Measurements from ENCODE around the gene GPR162. TPM values are rescaled to one million over a fixed set of nuclear protein-coding genes. Genes with fewer than 3 reads are reported as not detected.

The GPR162 gene
- total and polyA plus RNA-seq, 2 of the 4 experiments (the other 2 are of a cell fraction) = 2.9 to 6.0 TPM

DNA sequence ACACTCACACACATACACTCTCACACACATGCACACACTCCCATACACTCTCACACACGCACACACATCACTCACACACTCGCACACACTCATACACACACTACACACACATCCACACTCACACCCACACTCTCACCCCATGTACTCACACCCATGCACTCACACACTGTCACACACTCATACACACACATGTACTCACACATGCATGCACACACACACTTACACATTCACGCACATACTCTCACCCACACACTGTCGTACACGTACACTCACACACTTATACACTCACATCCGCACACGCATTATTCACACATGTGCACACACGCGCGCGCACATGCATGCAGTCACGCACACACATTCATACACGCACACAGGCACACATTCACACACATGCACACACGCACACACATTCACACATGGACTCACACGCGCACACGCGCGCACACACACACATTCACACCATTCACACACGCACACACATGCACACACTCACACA lies 3.9 kb upstream of the GPR162 start:
- Histone ChIP-seq H3K79me1 (ENCODE audit: low read depth in 1 of 2, low read length in 2 of 2) (peaks cover 0 to 3% of the 10 kb centered on the region in 2 experiments; a peak in 1 of 4 replicates), H2AFZ (replicated peaks; ENCODE audit: low read length, poor library complexity) (no peak overlapping the region), H4K5ac (ENCODE audit: low read depth, low read length) (no peak overlapping the region), H2BK120ac (ENCODE audit: low read depth, low read length) (no peak overlapping the region), H3K18ac (ENCODE audit: low read depth, low read length) (no peak overlapping the region), H3K36me3 (ENCODE audit: control insufficient read depth, insufficient read depth, low read length) (peaks cover 3% of the 10 kb centered on the region), H3K14ac (replicated peaks; ENCODE audit: low read depth, low read length) (no peak overlapping the region), H3K4ac (ENCODE audit: low read depth, low read length) (no peak overlapping the region), H2AK9ac (replicated peaks; ENCODE audit: low read depth, low read length, poor library complexity) (peak overlapping the region; percentile 21), H3K4me1 (ENCODE audit: control insufficient read depth, insufficient read depth, low read length) (peaks cover 10% of the 10 kb centered on the region; the same call in 1 of the 2 replicates), H3K9me1 (ENCODE audit: insufficient read depth, low read length) (peaks cover 4% of the 10 kb centered on the region; the same call in 1 of the 2 replicates), H3K9ac (ENCODE audit: low read depth, low read length) (no peak overlapping the region), H2BK15ac (ENCODE audit: low read depth, low read length) (no peak overlapping the region), H3K4me3 (ENCODE audit: insufficient read depth, low read depth, low read length) (no peak overlapping the region), H4K8ac (ENCODE audit: low read depth in 2 of 2, low read length in 2 of 2) (no peak overlapping the region), H2BK20ac (ENCODE audit: low read depth, low read length) (no peak overlapping the region), H4K91ac (ENCODE audit: insufficient read depth, low read depth, low read length) (no peak overlapping the region), H2BK5ac (ENCODE audit: low read depth, low read length, poor library complexity, severe bottlenecking) (peak overlapping the region; percentile 64), H3K56ac (ENCODE audit: extremely low read depth, insufficient read depth, low read length) (no peak overlapping the region), H2AK5ac (ENCODE audit: low read depth, low read length) (no peak overlapping the region; the same call in 1 of the 2 replicates), H4K20me1 (ENCODE audit: insufficient read depth, low read length) (no peaks in the 10 kb centered on the region), H3K9me3 (ENCODE audit: control insufficient read depth, insufficient read depth, low read length) (no peaks in the 10 kb centered on the region), H3K4me2 (ENCODE audit: low read depth, low read length) (no peak overlapping the region), H3K27ac (ENCODE audit: insufficient read depth, low read length) (no peak overlapping the region), H3K27me3 (ENCODE audit: control insufficient read depth, insufficient read depth, low read length) (peaks cover 4% of the 10 kb centered on the region; the same call in 1 of the 2 replicates), H3K23ac (ENCODE audit: low read depth, low read length) (no peak overlapping the region)
- TF ChIP-seq MAZ (IDR thresholded peaks at IDR 0.05; ENCODE audit: borderline replicate concordance, low read depth, low read length) (no peak), NFE2L2 (IDR thresholded peaks at IDR 0.05; ENCODE audit: low read depth, low read length) (no peak), RFX5 (IDR thresholded peaks at IDR 0.05; ENCODE audit: low read depth, low read length) (no peak), CEBPB (IDR thresholded peaks at IDR 0.05; ENCODE audit: low read depth, low read length) (no peak), BHLHE40 (IDR thresholded peaks at IDR 0.05; ENCODE audit: low read depth, low read length) (no peak), MAFK (IDR thresholded peaks at IDR 0.05; ENCODE audit: low read depth, low read length) (no peak), SMC3 (IDR thresholded peaks at IDR 0.05; ENCODE audit: low read depth, low read length) (no peak), MXI1 (IDR thresholded peaks at IDR 0.05; ENCODE audit: borderline replicate concordance, low read depth, low read length) (no peak), CHD1 (IDR thresholded peaks at IDR 0.05; ENCODE audit: low read depth, low read length) (no peak), FOS (IDR thresholded peaks at IDR 0.05; ENCODE audit: low read depth, low read length) (no peak), RAD21 (IDR thresholded peaks at IDR 0.05; ENCODE audit: low read length) (no peak), POLR2A (IDR thresholded peaks at IDR 0.05; ENCODE audit: low read depth, low read length) (no peak), RCOR1 (IDR thresholded peaks at IDR 0.05; ENCODE audit: insufficient replicate concordance, low read length) (no peak)
- TF ChIP-seq, protein P1, sequence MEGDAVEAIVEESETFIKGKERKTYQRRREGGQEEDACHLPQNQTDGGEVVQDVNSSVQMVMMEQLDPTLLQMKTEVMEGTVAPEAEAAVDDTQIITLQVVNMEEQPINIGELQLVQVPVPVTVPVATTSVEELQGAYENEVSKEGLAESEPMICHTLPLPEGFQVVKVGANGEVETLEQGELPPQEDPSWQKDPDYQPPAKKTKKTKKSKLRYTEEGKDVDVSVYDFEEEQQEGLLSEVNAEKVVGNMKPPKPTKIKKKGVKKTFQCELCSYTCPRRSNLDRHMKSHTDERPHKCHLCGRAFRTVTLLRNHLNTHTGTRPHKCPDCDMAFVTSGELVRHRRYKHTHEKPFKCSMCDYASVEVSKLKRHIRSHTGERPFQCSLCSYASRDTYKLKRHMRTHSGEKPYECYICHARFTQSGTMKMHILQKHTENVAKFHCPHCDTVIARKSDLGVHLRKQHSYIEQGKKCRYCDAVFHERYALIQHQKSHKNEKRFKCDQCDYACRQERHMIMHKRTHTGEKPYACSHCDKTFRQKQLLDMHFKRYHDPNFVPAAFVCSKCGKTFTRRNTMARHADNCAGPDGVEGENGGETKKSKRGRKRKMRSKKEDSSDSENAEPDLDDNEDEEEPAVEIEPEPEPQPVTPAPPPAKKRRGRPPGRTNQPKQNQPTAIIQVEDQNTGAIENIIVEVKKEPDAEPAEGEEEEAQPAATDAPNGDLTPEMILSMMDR (conservative IDR thresholded peaks at IDR 0.05; ENCODE audit: low read depth, low read length) = no peak
- TF ChIP-seq, protein P2, sequence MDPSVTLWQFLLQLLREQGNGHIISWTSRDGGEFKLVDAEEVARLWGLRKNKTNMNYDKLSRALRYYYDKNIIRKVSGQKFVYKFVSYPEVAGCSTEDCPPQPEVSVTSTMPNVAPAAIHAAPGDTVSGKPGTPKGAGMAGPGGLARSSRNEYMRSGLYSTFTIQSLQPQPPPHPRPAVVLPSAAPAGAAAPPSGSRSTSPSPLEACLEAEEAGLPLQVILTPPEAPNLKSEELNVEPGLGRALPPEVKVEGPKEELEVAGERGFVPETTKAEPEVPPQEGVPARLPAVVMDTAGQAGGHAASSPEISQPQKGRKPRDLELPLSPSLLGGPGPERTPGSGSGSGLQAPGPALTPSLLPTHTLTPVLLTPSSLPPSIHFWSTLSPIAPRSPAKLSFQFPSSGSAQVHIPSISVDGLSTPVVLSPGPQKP (IDR thresholded peaks at IDR 0.05; ENCODE audit: borderline replicate concordance, low read depth, low read length) = no peak
- TF ChIP-seq, protein P3, sequence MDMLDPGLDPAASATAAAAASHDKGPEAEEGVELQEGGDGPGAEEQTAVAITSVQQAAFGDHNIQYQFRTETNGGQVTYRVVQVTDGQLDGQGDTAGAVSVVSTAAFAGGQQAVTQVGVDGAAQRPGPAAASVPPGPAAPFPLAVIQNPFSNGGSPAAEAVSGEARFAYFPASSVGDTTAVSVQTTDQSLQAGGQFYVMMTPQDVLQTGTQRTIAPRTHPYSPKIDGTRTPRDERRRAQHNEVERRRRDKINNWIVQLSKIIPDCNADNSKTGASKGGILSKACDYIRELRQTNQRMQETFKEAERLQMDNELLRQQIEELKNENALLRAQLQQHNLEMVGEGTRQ (IDR thresholded peaks at IDR 0.05; ENCODE audit: low read depth, low read length) = no peak
- BruUV-seq (replicated peaks) = no TSS peak
- DNase-seq = no peak
- no peak for ATAC-seq (ENCODE audit: low read depth)
- in situ Hi-C loops (cut with MboI; ENCODE audit: low sequenced_read_pairs) = no loop called here
- ChIA-PET CTCF (no interaction called here), POLR2A (ENCODE audit: unreplicated experiment) (no interaction called here)
- intact Hi-C loops (cut with micrococcal nuclease) = no loop called here
- dilution Hi-C loops (cut with HindIII; ENCODE audit: low sequenced_read_pairs, unreplicated experiment) = no loop called here
- WGBS, 2 experiments (ENCODE audit: extremely low coverage in 2 of 2, insufficient read length in 1 of 2) = 94 to 100% methylated on average over 3 to 16 of the region's 20 CpGs

Data from IMR-90 (cell line).